GM19467 (cell line): ENCODE data around the gene TPRG1.

Experiments used
- ATAC-seq: cut with Tn5 transposase; IDR thresholded peaks from one replicate; pipeline ENCODE4 v1.9.1; 2021; ENCODE audit warnings: mild to moderate bottlenecking, moderate library complexity; ENCODE audit not compliant: unreplicated experiment

TPRG1 gene

GRCh38 chr3:189165092-189165612 lies 6.6 kb upstream of the TPRG1 start:
- no peak for ATAC-seq

GRCh38 chr3:189166321-189166720 lies 5.5 kb upstream of the TPRG1 start:
- no peak for ATAC-seq

GRCh38 chr3:189167027-189167766 lies 4.6 kb upstream of the TPRG1 start:
- ATAC-seq: no peak

GRCh38 chr3:189168711-189169110 lies 3.1 kb upstream of the TPRG1 start:
- ATAC-seq: no peak

GRCh38 chr3:189169728-189170127 lies 2.0 kb upstream of the TPRG1 start:
- ATAC-seq: no peak

- ATAC-seq: no peak
These were observed 1.2 kb upstream of the TPRG1 start for GRCh38 chr3:189170559-189170958.

- no peak for ATAC-seq
These were observed 1.1 kb downstream of the TPRG1 start for GRCh38 chr3:189172668-189173419.

- ATAC-seq: no peak
These were observed 12.8 kb downstream of the TPRG1 start for GRCh38 chr3:189184566-189184965.

- no peak for ATAC-seq
These were observed 14.3 kb downstream of the TPRG1 start for GRCh38 chr3:189186101-189186500.

- ATAC-seq: no peak
These were observed 16.7 kb downstream of the TPRG1 start for GRCh38 chr3:189188466-189188865.

GRCh38 chr3:189192725-189193124 lies 21.0 kb downstream of the TPRG1 start:
- ATAC-seq: no peak

GRCh38 chr3:189195302-189195701 lies 23.5 kb downstream of the TPRG1 start:
- no peak for ATAC-seq

GRCh38 chr3:189202106-189202505 lies 30.3 kb downstream of the TPRG1 start:
- no peak for ATAC-seq

GRCh38 chr3:189202583-189202982 lies 30.8 kb downstream of the TPRG1 start:
- ATAC-seq: no peak

- no peak for ATAC-seq
These were observed 32.5 kb downstream of the TPRG1 start for GRCh38 chr3:189204167-189204866.

- ATAC-seq: no peak
These were observed 33.2 kb downstream of the TPRG1 start for GRCh38 chr3:189204937-189205336.

- no peak for ATAC-seq
These were observed 38.5 kb downstream of the TPRG1 start for GRCh38 chr3:189210251-189210770.

GRCh38 chr3:189212681-189213080 lies 40.9 kb downstream of the TPRG1 start:
- ATAC-seq: no peak

GRCh38 chr3:189214651-189215050 lies 42.9 kb downstream of the TPRG1 start:
- ATAC-seq: no peak

GRCh38 chr3:189222927-189223636 lies 51.3 kb downstream of the TPRG1 start:
- ATAC-seq: no peak

- ATAC-seq: no peak
These were observed 53.7 kb downstream of the TPRG1 start for GRCh38 chr3:189225431-189225830.
